GM21447 (cell line): ENCODE measurements around the gene CASZ1.

ENCODE experiments used
- ATAC-seq: cut with Tn5 transposase; IDR thresholded peaks from one replicate; pipeline ENCODE4 v1.9.1; 2021; ENCODE audit not compliant: unreplicated experiment

CASZ1 gene

DNA sequence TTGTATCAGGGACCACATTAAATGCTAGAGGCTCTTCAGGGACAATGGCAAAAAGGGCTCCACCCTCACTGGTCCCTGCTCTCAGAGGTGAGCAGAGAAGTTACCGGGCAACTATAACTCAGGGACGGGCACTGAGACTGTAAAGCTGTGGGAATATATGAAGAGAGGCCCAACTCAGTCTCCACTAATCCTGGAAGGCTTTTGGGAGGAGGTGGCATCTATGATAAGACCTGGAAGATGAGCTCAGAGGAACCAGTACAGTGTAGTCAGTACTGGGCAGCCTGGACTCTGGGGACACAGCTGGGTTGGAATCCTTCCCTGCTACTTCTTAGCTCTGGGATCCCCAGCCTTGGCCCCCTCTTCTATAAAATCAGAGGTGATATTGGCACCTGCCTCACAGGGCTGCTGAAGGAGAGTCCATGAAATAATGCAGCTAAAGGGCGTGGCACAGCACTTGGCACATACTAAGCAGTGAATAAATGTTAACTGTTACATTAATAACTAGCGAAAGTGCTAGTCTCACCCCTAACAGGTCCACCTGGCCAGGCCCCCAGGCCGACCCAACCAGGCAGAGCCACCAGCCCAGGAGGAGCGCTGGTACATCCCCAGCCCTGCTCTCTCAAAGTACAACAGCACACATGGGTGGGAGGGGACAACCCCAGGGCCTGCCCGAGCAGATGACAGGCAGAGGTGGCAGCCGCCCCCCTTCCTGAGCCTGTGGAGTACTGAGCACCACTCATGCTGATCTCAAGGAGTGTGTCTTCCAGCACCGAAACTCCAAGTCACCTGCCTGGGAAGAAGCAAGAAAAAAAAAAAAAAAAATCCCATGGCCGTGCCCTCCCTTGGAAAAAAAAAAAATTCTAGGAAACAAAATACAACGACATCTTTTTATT is 62.7 kb downstream of the CASZ1 start:
- no peak for ATAC-seq

DNA sequence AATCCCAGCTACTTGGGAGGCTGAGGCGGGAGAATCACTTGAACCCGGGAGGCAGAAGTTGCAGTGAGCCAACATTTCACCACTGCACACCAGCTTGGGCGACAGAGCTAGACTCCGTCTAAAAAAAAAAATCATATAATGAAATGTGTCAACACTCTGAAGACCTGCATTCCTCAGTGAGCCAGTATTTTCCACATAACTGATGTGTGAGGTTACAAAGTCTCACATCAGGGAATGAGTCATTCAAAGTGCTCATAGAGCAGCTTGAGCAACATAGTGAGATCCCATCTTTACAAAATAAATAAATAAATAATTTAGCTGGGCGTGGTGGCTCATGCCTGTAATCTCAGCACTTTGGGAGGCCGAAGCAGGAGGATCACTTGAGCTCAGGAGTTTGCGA is 65.5 kb downstream of the CASZ1 start:
- no peak for ATAC-seq

DNA sequence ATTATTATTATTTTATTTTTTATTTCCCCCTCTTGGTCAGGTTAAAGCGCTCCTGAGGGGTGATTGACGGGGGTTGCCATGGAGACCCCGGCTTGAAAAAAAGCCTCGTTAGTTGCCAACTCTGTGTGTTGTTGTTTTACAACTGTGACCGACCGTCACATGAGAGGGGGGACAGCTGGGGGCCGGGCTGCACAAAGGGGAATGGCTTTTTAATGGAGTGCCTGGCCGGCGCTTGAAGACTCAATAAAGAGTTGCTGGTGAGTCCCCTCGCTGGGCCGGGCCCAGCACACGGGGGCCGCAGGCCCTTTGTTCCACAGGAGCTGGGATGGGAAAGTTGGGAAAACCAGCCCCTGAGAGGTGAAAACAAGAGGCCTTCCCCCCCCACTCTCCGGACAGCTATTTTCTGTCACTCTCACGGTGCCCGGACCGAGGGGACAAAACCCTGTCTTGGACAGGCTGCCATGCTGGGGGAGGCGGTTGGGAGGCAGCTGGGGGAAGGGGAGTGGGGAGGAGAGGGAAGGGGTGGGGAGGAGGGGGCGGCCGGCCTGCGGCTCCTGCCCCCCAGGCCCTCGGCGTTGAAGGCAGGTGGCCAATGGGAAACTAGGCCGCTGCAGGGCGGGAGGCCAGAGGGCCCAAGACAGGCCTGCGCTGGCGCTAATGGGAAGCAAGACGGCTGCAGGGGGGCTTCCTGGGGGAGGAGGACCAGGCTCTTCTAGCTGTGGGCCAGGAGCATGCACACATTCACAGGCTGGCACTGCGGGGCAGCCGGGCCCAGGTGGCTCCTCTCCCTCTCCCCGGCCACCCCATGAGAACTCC is 67.6 kb downstream of the CASZ1 start:
- ATAC-seq, result no peak

DNA sequence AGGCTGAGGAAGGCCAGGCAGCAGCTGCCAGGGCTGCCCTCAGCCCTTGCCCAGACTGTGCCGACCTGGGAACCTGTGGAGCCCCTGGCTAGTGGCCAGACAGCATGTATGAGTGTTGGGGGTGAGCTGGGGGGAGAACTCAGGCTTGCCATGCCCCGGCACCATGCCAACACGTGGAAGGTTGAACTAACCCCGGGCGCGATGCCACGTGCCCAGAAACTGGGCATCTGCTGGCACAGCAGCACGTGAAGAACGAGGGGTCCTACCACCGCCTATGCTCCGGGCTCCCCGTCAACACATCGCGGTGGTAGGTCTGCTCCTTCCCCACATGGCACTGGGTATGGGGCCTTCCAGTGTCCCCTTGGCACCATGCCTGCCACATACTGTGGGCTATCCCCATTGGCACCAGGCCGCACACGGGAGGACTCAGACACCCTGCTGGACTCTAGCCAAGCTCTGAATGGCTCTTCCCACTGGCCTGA is 68.7 kb downstream of the CASZ1 start:
- no peak for ATAC-seq

- no peak for ATAC-seq
Measured at GRCh38 chr1:10726355-10726754, 70.1 kb downstream of the CASZ1 start.

GRCh38 chr1:10724948-10725847 is 71.2 kb downstream of the CASZ1 start:
- ATAC-seq, result no peak

DNA sequence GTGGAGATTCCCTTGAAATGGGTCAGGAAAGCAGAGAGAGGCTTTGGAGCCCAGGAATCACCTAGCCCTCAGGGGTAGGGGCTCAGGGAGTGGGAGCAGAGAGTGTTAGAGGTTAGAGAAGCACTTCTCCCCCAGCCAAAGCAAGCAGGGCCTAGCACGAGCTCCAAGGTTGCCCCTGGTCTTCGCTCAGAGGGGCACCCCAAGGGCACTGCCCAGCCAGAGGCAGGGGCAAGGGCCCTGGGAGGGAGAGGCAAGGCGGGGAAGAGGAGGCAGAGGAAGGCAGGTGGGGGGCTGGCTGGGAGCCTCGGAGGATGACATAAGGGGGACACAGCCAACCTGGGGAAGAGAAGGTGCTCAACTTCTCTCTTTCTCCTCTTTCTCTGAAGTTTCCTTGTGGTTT is 71.9 kb downstream of the CASZ1 start:
- ATAC-seq, result no peak

DNA sequence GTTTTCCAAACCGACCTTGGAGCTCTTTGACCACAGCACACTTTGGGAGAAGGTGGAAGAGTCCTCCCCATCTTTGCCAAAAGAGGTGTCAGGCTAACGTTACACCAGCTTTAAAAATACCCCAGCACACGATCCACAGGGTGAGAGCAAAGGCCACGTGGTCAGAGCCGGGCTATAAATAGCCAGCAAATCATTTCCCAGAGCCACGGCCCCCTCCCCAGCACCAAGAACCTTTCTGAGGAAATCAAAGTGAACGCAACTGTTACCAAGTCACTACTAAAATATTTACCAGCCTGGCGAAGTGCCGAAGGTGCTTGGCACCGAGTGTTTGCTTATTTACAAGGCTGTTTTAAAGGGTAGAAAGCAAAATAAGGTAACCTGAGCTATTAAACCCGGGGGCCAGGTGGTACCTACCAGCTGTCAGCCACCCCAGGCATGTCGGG is 72.4 kb downstream of the CASZ1 start:
- no peak for ATAC-seq

- ATAC-seq, result no peak
Measured at GRCh38 chr1:10723317-10723716, 73.1 kb downstream of the CASZ1 start.

- ATAC-seq, result no peak
Measured at GRCh38 chr1:10722803-10723202, 73.6 kb downstream of the CASZ1 start.

- ATAC-seq, result no peak
Measured at GRCh38 chr1:10721381-10722321, 74.8 kb downstream of the CASZ1 start.

GRCh38 chr1:10720635-10721034 is 75.8 kb downstream of the CASZ1 start:
- no peak for ATAC-seq

DNA sequence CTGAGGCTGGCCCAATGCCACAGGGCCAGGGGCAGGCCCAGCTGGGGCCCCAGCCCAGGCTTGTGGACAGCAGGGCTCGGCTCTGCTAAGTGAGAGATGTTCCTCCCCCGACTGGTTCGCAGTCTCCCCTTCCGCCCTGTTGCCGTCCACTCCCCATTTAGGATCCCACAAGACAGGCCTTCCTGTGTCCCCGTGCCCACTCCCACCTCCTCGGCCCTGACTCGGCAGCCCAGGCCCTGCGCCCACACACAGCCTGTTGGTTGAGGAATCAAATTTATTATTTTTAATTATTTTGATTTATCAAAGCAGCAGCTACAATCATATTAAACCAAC is 78.4 kb downstream of the CASZ1 start:
- ATAC-seq, result no peak

- ATAC-seq, result no peak
Measured at GRCh38 chr1:10717296-10718082, 79.0 kb downstream of the CASZ1 start.

GRCh38 chr1:10716840-10717239 is 79.6 kb downstream of the CASZ1 start:
- ATAC-seq, result no peak

DNA sequence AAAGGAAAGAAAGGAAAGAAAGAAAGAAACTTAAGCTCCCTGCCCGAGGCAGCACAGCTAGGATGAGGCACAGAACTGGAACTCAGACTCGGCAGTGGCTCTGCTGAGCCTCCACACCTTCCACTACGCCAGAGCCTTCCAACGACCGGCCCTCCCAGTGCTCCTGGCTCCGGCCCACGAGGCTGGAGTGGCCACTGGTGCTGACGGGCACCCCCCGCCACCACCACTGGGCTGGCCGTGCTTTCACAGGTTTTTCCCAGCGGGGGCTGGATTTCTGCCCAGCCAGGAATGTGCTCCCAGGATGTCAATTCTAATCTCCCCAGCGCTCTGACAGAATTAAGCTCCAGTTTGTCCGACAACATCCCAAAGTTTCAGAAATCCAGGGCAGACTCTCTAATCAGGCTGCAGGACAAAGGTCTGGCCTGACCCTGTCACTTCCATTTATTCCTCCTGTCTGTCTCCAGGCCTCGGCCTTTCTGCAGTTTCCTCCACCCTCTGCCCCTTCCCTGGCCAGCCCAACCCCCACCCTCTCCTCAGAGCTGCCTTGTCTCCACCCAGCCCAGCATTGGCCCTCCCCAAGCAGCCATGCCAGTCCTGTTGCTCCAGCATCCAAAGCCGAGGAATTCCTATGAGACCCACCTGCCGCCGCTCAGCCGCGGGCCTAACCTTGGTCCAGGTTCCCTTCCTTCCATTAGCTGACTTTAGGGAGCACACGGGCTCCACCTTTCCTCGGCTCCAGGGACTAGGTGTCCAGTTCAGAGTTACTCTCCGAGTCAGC is 81.9 kb downstream of the CASZ1 start:
- ATAC-seq, result no peak

- ATAC-seq, result no peak
Measured at GRCh38 chr1:10713614-10714013, 82.8 kb downstream of the CASZ1 start.

DNA sequence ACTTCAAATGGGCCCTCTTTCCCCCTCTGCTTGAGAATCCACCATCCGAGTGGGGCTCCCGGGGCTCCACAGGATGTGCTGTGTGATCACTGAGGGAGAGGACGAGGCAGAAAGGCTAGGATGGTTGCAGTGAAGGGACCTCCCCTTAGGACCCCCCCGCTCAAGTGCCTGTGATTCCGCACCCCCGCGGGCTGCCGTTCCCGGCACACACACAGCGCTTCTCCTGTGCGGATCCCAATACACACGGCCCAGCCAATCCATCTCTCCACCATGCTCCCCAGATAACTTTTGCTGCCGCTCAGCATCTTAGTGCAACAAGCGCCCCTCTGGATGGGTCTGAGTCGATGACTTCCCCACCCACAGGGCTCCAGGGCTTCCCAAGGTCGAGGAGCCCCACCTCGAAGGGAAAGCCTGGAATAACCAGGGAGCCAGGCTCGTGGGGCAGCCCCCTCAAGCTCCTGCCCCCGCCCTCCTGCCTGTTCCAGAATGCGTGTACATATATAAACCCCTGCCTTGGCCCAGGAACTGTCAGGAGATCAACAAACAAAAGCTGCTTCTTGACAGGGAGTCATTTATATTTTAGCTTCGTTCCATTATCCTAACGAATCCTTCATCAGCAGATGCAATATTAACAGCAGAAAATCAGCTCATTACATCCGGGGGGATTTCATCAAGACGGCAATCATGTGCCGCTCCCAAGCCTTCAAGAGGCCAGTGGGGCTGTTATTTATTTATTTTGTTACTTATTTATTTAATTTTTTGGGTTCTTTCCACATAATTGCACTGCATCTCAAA is 83.7 kb downstream of the CASZ1 start:
- ATAC-seq, result no peak
